ENCODE measurements around the gene NUCB1. TPM values are rescaled to one million over a fixed set of nuclear protein-coding genes. Genes with fewer than 3 reads are reported as not detected.
"Not testable (repeated sequence)": the region's sequence is repeated elsewhere in the genome, so short reads cannot be mapped to it uniquely, and the experiment has no call there.

Gene NUCB1
- polyA plus RNA-seq, 3 donors from 2014 or later = 76.7 to 219 (median 89.7) TPM

- DNase-seq = no peak
- H3K36me3 Mint-ChIP-seq = peaks cover 4% of the 10 kb centered on the region in 3 donors
- no peaks in the 10 kb centered on the region for H3K9me3 Mint-ChIP-seq
- peak within 1 kb of the TSS in 4 of 6 donors; percentile 7 to 69 (median 39) for H3K27ac Mint-ChIP-seq
- H3K4me3 Mint-ChIP-seq = no peak within 1 kb of the TSS
- H3K4me1 Mint-ChIP-seq = peaks cover 11 to 15% of the 10 kb centered on the region in 2 donors
- H3K27me3 Mint-ChIP-seq (ENCODE audit: low read depth in 3 of 3) = peaks cover 15 to 23% (median 17%) of the 10 kb centered on the region in 3 donors
Observed at GRCh38 chr19:48868114-48868886, 31.8 kb upstream of the NUCB1 start, which contains the start of gene PLEKHA4. Gene PLEKHA4 (minus strand): TSS chr19:48868617. CDS start chr19:48867620, 997 bp downstream.

GRCh38 chr19:48870048-48870447, 30.1 kb upstream of the NUCB1 start:
- peaks cover 27 to 32% of the 10 kb centered on the region in 2 donors for H3K4me1 Mint-ChIP-seq
- peaks cover 10 to 14% (median 11%) of the 10 kb centered on the region in 3 donors for H3K36me3 Mint-ChIP-seq
- DNase-seq = no peak
- peaks cover 24 to 40% (median 31%) of the 10 kb centered on the region in 3 donors for H3K27me3 Mint-ChIP-seq (ENCODE audit: low read depth in 3 of 3)
- H3K9me3 Mint-ChIP-seq = peaks cover 0 to 2% (median 0%) of the 10 kb centered on the region in 6 donors
- H3K27ac Mint-ChIP-seq = peak overlapping the region in 3 of 6 donors; percentile 26 to 46 (median 44)
- peak overlapping the region in 1 of 5 donors; percentile 12 for H3K4me3 Mint-ChIP-seq

- H3K4me1 Mint-ChIP-seq = peaks cover 40 to 44% of the 10 kb centered on the region in 2 donors
- peaks cover 18 to 19% (median 18%) of the 10 kb centered on the region in 3 donors for H3K36me3 Mint-ChIP-seq
- peak overlapping the region; percentile 99 to 100 (median 99) for H3K27ac Mint-ChIP-seq
Observed at GRCh38 chr19:48871471-48872181, 28.5 kb upstream of the NUCB1 start.

GRCh38 chr19:48872182-48872883, 27.8 kb upstream of the NUCB1 start, which contains the start of gene PPP1R15A:
Gene PPP1R15A (plus strand): TSS chr19:48872421. CDS start chr19:48873234, 813 bp downstream.
- H3K27me3 Mint-ChIP-seq (ENCODE audit: low read depth in 3 of 3) = peaks cover 24 to 52% (median 40%) of the 10 kb centered on the region in 3 donors

More at GRCh38 chr19:48871471-48872181, 28.5 kb upstream of the NUCB1 start:
- not testable (repeated sequence) for H3K9me3 Mint-ChIP-seq, DNase-seq
- Mint-ChIP-seq H3K27me3 (ENCODE audit: low read depth in 3 of 3) (peaks cover 28 to 51% (median 37%) of the 10 kb centered on the region in 3 donors), H3K4me3 (peak overlapping the region; percentile 99 to 100 (median 99))

GRCh38 chr19:48872884-48873475, 27.1 kb upstream of the NUCB1 start:
- Mint-ChIP-seq H3K36me3 (peaks cover 18 to 23% (median 21%) of the 10 kb centered on the region in 3 donors), H3K27ac (peak overlapping the region; percentile 99 to 100 (median 99)), H3K4me1 (peaks cover 40 to 44% of the 10 kb centered on the region in 2 donors)

More at GRCh38 chr19:48872182-48872883, 27.8 kb upstream of the NUCB1 start, which contains the start of gene PPP1R15A:
- Mint-ChIP-seq H3K4me3 (peak within 1 kb of the TSS; percentile 99 to 100 (median 99)), H3K36me3 (peaks cover 18 to 19% (median 18%) of the 10 kb centered on the region in 3 donors), H3K4me1 (peaks cover 40 to 44% of the 10 kb centered on the region in 2 donors), H3K9me3 (peaks cover 0 to 2% (median 0%) of the 10 kb centered on the region in 6 donors), H3K27ac (peak within 1 kb of the TSS; percentile 99 to 100 (median 99))
- DNase-seq = peak; percentile 98 to 99 (median 98)

GRCh38 chr19:48873476-48874302, 26.4 kb upstream of the NUCB1 start:
- H3K4me1 Mint-ChIP-seq = peaks cover 40 to 44% of the 10 kb centered on the region in 2 donors
- H3K9me3 Mint-ChIP-seq = peaks cover 0 to 2% (median 0%) of the 10 kb centered on the region in 6 donors
- DNase-seq = peak in 2 of 3 donors; percentile 28 to 29
- H3K4me3 Mint-ChIP-seq = peak overlapping the region; percentile 99 to 100 (median 99)
- H3K27me3 Mint-ChIP-seq (ENCODE audit: low read depth in 3 of 3) = peaks cover 21 to 64% (median 49%) of the 10 kb centered on the region in 3 donors
- H3K27ac Mint-ChIP-seq = peak overlapping the region; percentile 99 to 100 (median 99)
- peaks cover 18 to 25% (median 18%) of the 10 kb centered on the region in 3 donors for H3K36me3 Mint-ChIP-seq

More at GRCh38 chr19:48872884-48873475, 27.1 kb upstream of the NUCB1 start:
- Mint-ChIP-seq H3K9me3 (peaks cover 0 to 2% (median 0%) of the 10 kb centered on the region in 6 donors), H3K4me3 (peak overlapping the region; percentile 99 to 100 (median 99)), H3K27me3 (ENCODE audit: low read depth in 3 of 3) (peaks cover 24 to 57% (median 46%) of the 10 kb centered on the region in 3 donors)
- peak; percentile 79 to 86 (median 86) for DNase-seq

- peak in 2 of 3 donors; percentile 33 to 34 for DNase-seq
- peaks cover 0 to 2% (median 0%) of the 10 kb centered on the region in 6 donors for H3K9me3 Mint-ChIP-seq
- H3K27ac Mint-ChIP-seq = peak overlapping the region; percentile 99 to 100 (median 99)
- H3K4me1 Mint-ChIP-seq = peaks cover 40 to 44% of the 10 kb centered on the region in 2 donors
- H3K36me3 Mint-ChIP-seq = peaks cover 18 to 25% (median 18%) of the 10 kb centered on the region in 3 donors
- H3K27me3 Mint-ChIP-seq (ENCODE audit: low read depth in 3 of 3) = peaks cover 21 to 65% (median 54%) of the 10 kb centered on the region in 3 donors
- peak overlapping the region; percentile 99 to 100 (median 99) for H3K4me3 Mint-ChIP-seq
Observed at GRCh38 chr19:48874303-48875135, 25.6 kb upstream of the NUCB1 start.

GRCh38 chr19:48876043-48876981, 23.8 kb upstream of the NUCB1 start:
- H3K9me3 Mint-ChIP-seq = not testable (repeated sequence)
- Mint-ChIP-seq H3K36me3 (peaks cover 18 to 25% (median 18%) of the 10 kb centered on the region in 3 donors), H3K27ac (peak overlapping the region in 5 of 6 donors; percentile 72 to 99 (median 99)), H3K27me3 (ENCODE audit: low read depth in 3 of 3) (peaks cover 24 to 65% (median 52%) of the 10 kb centered on the region in 3 donors), H3K4me1 (peaks cover 40 to 44% of the 10 kb centered on the region in 2 donors), H3K4me3 (peak overlapping the region in 4 of 5 donors; percentile 11 to 53 (median 38))
- DNase-seq = peak; percentile 32 to 37 (median 35)

GRCh38 chr19:48877855-48878195, 22.3 kb upstream of the NUCB1 start:
- peaks cover 19 to 58% (median 45%) of the 10 kb centered on the region in 3 donors for H3K27me3 Mint-ChIP-seq (ENCODE audit: low read depth in 3 of 3)

More at GRCh38 chr19:48877855-48878195, 22.3 kb upstream of the NUCB1 start:
- Mint-ChIP-seq H3K4me1 (peaks cover 34% of the 10 kb centered on the region in 2 donors), H3K27ac (peak overlapping the region in 3 of 6 donors; percentile 34 to 72 (median 64)), H3K9me3 (peaks cover 0 to 2% (median 0%) of the 10 kb centered on the region in 6 donors), H3K4me3 (no peak overlapping the region), H3K36me3 (peaks cover 18 to 25% (median 18%) of the 10 kb centered on the region in 3 donors)
- peak in 2 of 3 donors; percentile 14 to 23 for DNase-seq
